H1 (cell line): ENCODE data around the gene RGS7BP. TPM values are rescaled to one million over a fixed set of nuclear protein-coding genes. Genes with fewer than 3 reads are reported as not detected.

ENCODE experiments used
- CTCF ChIA-PET: fragments of 300-600 bp; sonication (Branson Sonifier 250); formaldehyde crosslinking; loops from one replicate; lab custom pipeline; 2021; ENCODE audit not compliant: partially characterized antibody; lab: Charles Lee
- POLR2A ChIA-PET: fragments of 300-600 bp; sonication (Branson Sonifier 250); formaldehyde crosslinking; loops from one replicate; lab custom pipeline; 2021; ENCODE audit warnings: inconsistent platforms; ENCODE audit not compliant: partially characterized antibody; lab: Charles Lee
- DNase-seq, 2 experiments: peaks; one replicate each; pipeline versions ENCODE4 v3.0.0 to v3.0.0-alpha.2; 2010 to 2022; ENCODE audit warnings: low spot score in 2 of 2, low read depth in 1 of 2, mixed read lengths in 1 of 2
- FAIRE-seq: peaks from 2 replicates; lab custom pipeline; 2011; peaks lifted over from hg19 to GRCh38; lab: Jason Lieb, UNC
- H2AFZ ChIP-seq: 2 replicates; pipeline ENCODE4 v1.8.1; 2012; ENCODE audit warnings: low read length, inconsistent platforms
- H2AK5ac ChIP-seq: 2 replicates; pipeline ENCODE4 v1.6.1; 2013; ENCODE audit warnings: low read depth, low read length
- H2BK120ac ChIP-seq: replicated peaks from 2 replicates; pipeline ENCODE3; 2013; ENCODE audit warnings: low read depth, low read length, inconsistent platforms
- H2BK12ac ChIP-seq: 2 replicates; pipeline ENCODE4 v1.6.1; 2013; ENCODE audit warnings: low read depth, low read length
- H2BK15ac ChIP-seq: 2 replicates; pipeline ENCODE4 v1.6.1; 2013; ENCODE audit warnings: low read length
- H2BK20ac ChIP-seq: 2 replicates; pipeline ENCODE4 v1.6.1; 2013; ENCODE audit warnings: low read length
- H2BK5ac ChIP-seq: 2 replicates; pipeline ENCODE4 v1.6.1; 2013; ENCODE audit warnings: low read depth, low read length
- H3K14ac ChIP-seq: 2 replicates; pipeline ENCODE4 v1.6.1; 2013; ENCODE audit warnings: inconsistent platforms; ENCODE audit not compliant: insufficient read length
- H3K18ac ChIP-seq: 2 replicates; pipeline ENCODE4 v1.6.1; 2013; ENCODE audit warnings: low read length; ENCODE audit errors: extremely low read depth
- H3K23ac ChIP-seq: 2 replicates; pipeline ENCODE4 v1.6.1; 2013; ENCODE audit warnings: inconsistent platforms; ENCODE audit not compliant: insufficient read length
- H3K23me2 ChIP-seq: 2 replicates; pipeline ENCODE4 v1.6.1; 2013; ENCODE audit warnings: low read depth, low read length
- H3K27ac ChIP-seq: 2 replicates; pipeline ENCODE4 v1.6.1; 2011; ENCODE audit warnings: low read depth, low read length, inconsistent platforms
- H3K27me3 ChIP-seq, 4 experiments: replicated peaks in 1 of 4; 1 replicate in 1 of 4; 2 replicates in 3 of 4; pipeline versions ENCODE4 v1.6.1 to v1.8.1; 2011 to 2013; ENCODE audit warnings: low read length in 3 of 4, mild to moderate bottlenecking in 3 of 4, inconsistent platforms in 2 of 4, mixed read lengths in 2 of 4, moderate library complexity in 1 of 4; ENCODE audit not compliant: control insufficient read depth in 3 of 4, insufficient read depth in 3 of 4; ENCODE audit errors: extremely low read depth in 1 of 4
- H3K36me3 ChIP-seq, 4 experiments: 2 replicates each; pipeline versions ENCODE4 v1.6.1 to v1.8.1; 2011 to 2013; ENCODE audit warnings: mild to moderate bottlenecking in 4 of 4, low read length in 3 of 4, moderate library complexity in 2 of 4, control low read depth in 1 of 4, inconsistent platforms in 1 of 4; ENCODE audit not compliant: insufficient read depth in 4 of 4, control insufficient read depth in 2 of 4
- H3K4ac ChIP-seq: replicated peaks from 2 replicates; pipeline ENCODE3; 2013; ENCODE audit warnings: low read length, low read depth, mixed read lengths, inconsistent platforms; ENCODE audit not compliant: insufficient read length
- H3K4me1 ChIP-seq, 4 experiments: replicated peaks in 1 of 4; 1 replicate in 1 of 4; 2 replicates in 3 of 4; pipeline versions ENCODE4 v1.6.1 to v1.8.1; 2011 to 2013; ENCODE audit warnings: low read length in 3 of 4, inconsistent platforms in 2 of 4, mixed read lengths in 1 of 4; ENCODE audit not compliant: insufficient read depth in 4 of 4, control insufficient read depth in 3 of 4
- H3K4me2 ChIP-seq, 2 experiments: 2 replicates each; pipeline versions ENCODE4 v1.6.1 to v1.8.1; 2011 to 2013; ENCODE audit warnings: low read depth in 2 of 2, low read length in 2 of 2, control low read depth in 1 of 2, inconsistent platforms in 1 of 2, mild to moderate bottlenecking in 1 of 2; ENCODE audit not compliant: insufficient read depth in 1 of 2
- H3K4me3 ChIP-seq, 4 experiments: fragments of 200-600, 300-600 bp in 1 of 4; sonication (generic), shearing (Covaris generic), sonication (Bioruptor Twin) in 1 of 4; 2 replicates each; pipeline versions ENCODE4 v1.5.1 to v1.8.1; 2011 to 2016; ENCODE audit warnings: low read length in 4 of 4, low read depth in 3 of 4, control low read depth in 2 of 4, inconsistent platforms in 2 of 4, mild to moderate bottlenecking in 2 of 4, mixed read lengths in 1 of 4, moderate library complexity in 1 of 4; ENCODE audit not compliant: insufficient read depth in 2 of 4; ENCODE audit errors: extremely low read depth in 1 of 4
- H3K56ac ChIP-seq: replicated peaks from 2 replicates; pipeline ENCODE3; 2013; ENCODE audit warnings: low read depth, mild to moderate bottlenecking, mixed read lengths, low read length, inconsistent platforms; ENCODE audit not compliant: insufficient read length
- H3K79me1 ChIP-seq: 2 replicates; pipeline ENCODE4 v1.6.1; 2013; ENCODE audit warnings: low read depth, low read length, control low read depth
- H3K79me2 ChIP-seq, 2 experiments: 2 replicates each; pipeline versions ENCODE4 v1.6.1 to v1.8.1; 2012 to 2013; ENCODE audit warnings: low read length in 2 of 2, mild to moderate bottlenecking in 2 of 2, inconsistent platforms in 1 of 2; ENCODE audit not compliant: insufficient read depth in 2 of 2, control insufficient read depth in 1 of 2
- H3K9ac ChIP-seq, 4 experiments: replicated peaks in 1 of 4; 1 replicate in 1 of 4; 2 replicates in 3 of 4; pipeline versions ENCODE4 v1.6.1 to v1.8.1; 2011 to 2013; ENCODE audit warnings: low read depth in 3 of 4, low read length in 3 of 4, control low read depth in 2 of 4, mild to moderate bottlenecking in 2 of 4, moderate library complexity in 2 of 4, inconsistent platforms in 1 of 4; ENCODE audit errors: extremely low read depth in 1 of 4
- H3K9me3 ChIP-seq, 2 experiments: 2 replicates each; pipeline versions ENCODE4 v1.6.1 to v1.8.1; 2012 to 2013; ENCODE audit warnings: mild to moderate bottlenecking in 2 of 2, moderate library complexity in 2 of 2, control low read depth in 1 of 2, inconsistent platforms in 1 of 2, low read depth in 1 of 2, low read length in 1 of 2, mixed read lengths in 1 of 2; ENCODE audit not compliant: insufficient read depth in 2 of 2
- H4K20me1 ChIP-seq, 2 experiments: replicated peaks in 1 of 2; 2 replicates each; pipeline versions ENCODE3 to v1.8.1; 2011 to 2013; ENCODE audit warnings: inconsistent platforms in 2 of 2, low read length in 2 of 2, mild to moderate bottlenecking in 1 of 2; ENCODE audit not compliant: insufficient read depth in 2 of 2, control insufficient read depth in 1 of 2
- H4K5ac ChIP-seq: 2 replicates; pipeline ENCODE4 v1.6.1; 2013; ENCODE audit warnings: low read length, low read depth, mixed read lengths, inconsistent platforms; ENCODE audit not compliant: insufficient read length
- H4K8ac ChIP-seq: 2 replicates; pipeline ENCODE4 v1.8.0; 2013; ENCODE audit warnings: mild to moderate bottlenecking, moderate library complexity, low read length, inconsistent platforms; ENCODE audit not compliant: insufficient read depth; ENCODE audit errors: extremely low read depth
- H4K91ac ChIP-seq: replicated peaks from 2 replicates; pipeline ENCODE3; 2013; ENCODE audit warnings: low read length, mixed read lengths, inconsistent platforms; ENCODE audit not compliant: insufficient read length
- CBX5 ChIP-seq: fragments of 300-800, 300-1000 bp; sonication (generic); IDR thresholded peaks from 2 replicates; pipeline ENCODE4 v1.7.1; 2016; ENCODE audit warnings: antibody characterized with exemption, low read length, low read depth
- POLR2A ChIP-seq, 2 experiments: IDR thresholded peaks; 1 replicate in 1 of 2; 2 replicates in 1 of 2; pipeline ENCODE4 v1.6.1; 2011; ENCODE audit warnings: low read depth in 2 of 2, low read length in 2 of 2, mild to moderate bottlenecking in 2 of 2; ENCODE audit errors: control extremely low read depth in 1 of 2
- RAD21 ChIP-seq, 2 experiments: IDR thresholded peaks in 1 of 2; conservative IDR thresholded peaks in 1 of 2; 2 replicates each; pipeline ENCODE4 v1.6.1; 2011; ENCODE audit warnings: low read depth in 2 of 2, low read length in 2 of 2, improper control_type of control experiment in 1 of 2, inconsistent platforms in 1 of 2, mild to moderate bottlenecking in 1 of 2, moderate library complexity in 1 of 2
- SIRT6 ChIP-seq: IDR thresholded peaks from one replicate; pipeline ENCODE4 v1.7.1; 2012; ENCODE audit warnings: low read length, inconsistent platforms
- WGBS, 2 experiments: shearing (Covaris generic) in 1 of 2; methylation state at CpG; one replicate each; pipeline versions ENCODE4 v1.1.6 to v1.1.7; 2013 to 2015; ENCODE audit warnings: low lambda C conversion rate in 2 of 2, mixed read lengths in 2 of 2, inconsistent platforms in 1 of 2, low coverage in 1 of 2, missing lambda C conversion rate in 1 of 2; ENCODE audit not compliant: insufficient replicate concordance in 2 of 2, insufficient coverage in 1 of 2, insufficient read length in 1 of 2; ENCODE audit errors: extremely low coverage in 1 of 2, missing lambda C conversion rate in 1 of 2; 5-methylcytosine and 5-hydroxymethylcytosine counted together
- polyA plus RNA-seq, 7 experiments: library from polyadenylated mRNA; depleted of rRNA in 3 of 7; stranded (reverse) in 5 of 7; unstranded in 2 of 7; fragments of >200 nt in 5 of 7; fragments of 200-250 nt in 2 of 7; gene quantifications; 1 replicate in 5 of 7; 2 replicates in 1 of 7; 4 replicates in 1 of 7; pipeline versions ENCODE4 v1.2.1 to v1.2.3, GENCODE V29; 2011 to 2013; ENCODE audit warnings: missing spikeins in 2 of 7, mixed read lengths in 2 of 7
- total RNA-seq: library from RNA; stranded (reverse); fragmentation: NEBNext Ultra II Directional; extraction: Animal tissue kit (Norgen Biotek cat#: 25700); gene quantifications from 2 replicates; pipeline ENCODE4 v1.2.1, GENCODE V29; 2021
- TF ChIP-seq, protein P1 (sequence below): IDR thresholded peaks from 2 replicates; pipeline ENCODE4 v1.6.1; 2012; ENCODE audit warnings: inconsistent platforms

Gene RGS7BP
- total and polyA plus RNA-seq, 2 of the 8 experiments (the other 6 are each of a cell fraction or from before 2014, with no cell fraction given) = 0.65 to 2.3 TPM

- no peak overlapping the region for H4K8ac ChIP-seq
- H3K4me1 ChIP-seq = peaks cover 0 to 3% (median 0%) of the 10 kb centered on the region in 4 experiments; a peak in 1 of 7 replicates
- no peak overlapping the region for H3K23ac ChIP-seq
- H3K36me3 ChIP-seq = no peaks in the 10 kb centered on the region
- H2BK5ac ChIP-seq = no peak overlapping the region
- H2AFZ ChIP-seq = no peak overlapping the region
- FAIRE-seq (no peak), DNase-seq (no peak)
- ChIA-PET CTCF (interaction anchor here (0.6 to 0.7 kb wide), 2 partner anchors 457 to 484 kb away, joined by 3 to 5 read pairs; no protein-coding TSS in a partner anchor), POLR2A (no interaction called here)
- H2BK120ac ChIP-seq = no peak overlapping the region
- H4K20me1 ChIP-seq = no peaks in the 10 kb centered on the region
- H3K27ac ChIP-seq = no peak overlapping the region
- no peaks in the 10 kb centered on the region for H3K79me1 ChIP-seq
- no peaks in the 10 kb centered on the region for H3K79me2 ChIP-seq
- no peaks in the 10 kb centered on the region for H3K27me3 ChIP-seq
- H3K4me3 ChIP-seq = no peak overlapping the region
- H4K91ac ChIP-seq = no peak overlapping the region
- no peak overlapping the region for H3K18ac ChIP-seq
- no peak for TF ChIP-seq SIRT6
- TF ChIP-seq RAD21 (IDR thresholded peaks at IDR 0.05 in 1 of 2, conservative IDR thresholded peaks at IDR 0.05 in 1 of 2; ENCODE audit: low read depth in 2 of 2, low read length in 2 of 2) = no peak
- TF ChIP-seq POLR2A (IDR thresholded peaks at IDR 0.05; ENCODE audit: control extremely low read depth in 1 of 2, low read depth in 2 of 2, low read length in 2 of 2) = no peak
- TF ChIP-seq CBX5 = no peak
- TF ChIP-seq, protein P1, sequence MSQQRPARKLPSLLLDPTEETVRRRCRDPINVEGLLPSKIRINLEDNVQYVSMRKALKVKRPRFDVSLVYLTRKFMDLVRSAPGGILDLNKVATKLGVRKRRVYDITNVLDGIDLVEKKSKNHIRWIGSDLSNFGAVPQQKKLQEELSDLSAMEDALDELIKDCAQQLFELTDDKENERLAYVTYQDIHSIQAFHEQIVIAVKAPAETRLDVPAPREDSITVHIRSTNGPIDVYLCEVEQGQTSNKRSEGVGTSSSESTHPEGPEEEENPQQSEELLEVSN = no peak
- no peak overlapping the region for H3K56ac ChIP-seq
- H3K14ac ChIP-seq = no peak overlapping the region
- no peak overlapping the region for H2BK12ac ChIP-seq
- no peak overlapping the region for H2BK15ac ChIP-seq
- no peak overlapping the region for H2AK5ac ChIP-seq
- no peak overlapping the region for H2BK20ac ChIP-seq
- no peak overlapping the region for H3K4me2 ChIP-seq
- H3K9me3 ChIP-seq = no peaks in the 10 kb centered on the region
- 88% methylated on average over 3 of the region's 3 CpGs; no CpG with 5 or more reads in 1 of the 2 experiments for WGBS, 2 experiments
- H3K4ac ChIP-seq = no peak overlapping the region
- no peak overlapping the region for H4K5ac ChIP-seq
- no peaks in the 10 kb centered on the region for H3K23me2 ChIP-seq
- no peak overlapping the region for H3K9ac ChIP-seq
Measured at GRCh38 chr5:64530076-64530475, 24.3 kb downstream of the RGS7BP start.
